ENCODE measurements around the gene EFR3B. TPM values are rescaled to one million over a fixed set of nuclear protein-coding genes. Genes with fewer than 3 reads are reported as not detected.
A peak's percentile ranks its signal among the peaks of the same experiment; 100 is the strongest.

Gene EFR3B
- total RNA-seq, 2 experiments from 2014 or later, result 1.0 to 1.1 TPM

GRCh38 chr2:25169073-25169470 lies 127.2 kb downstream of the EFR3B start:
- DNase-seq (no peak), ATAC-seq (no peak)
- CTCF ChIA-PET, result interaction anchor here (0.6 to 1.2 kb wide), 5 partner anchors 28 to 429 kb away, joined by 3 read pairs; no protein-coding TSS in a partner anchor
- POLR2A ChIA-PET, result no interaction called here
- H3K9me3 Mint-ChIP-seq (ENCODE audit: low read depth), result no peaks in the 10 kb centered on the region
- H3K27ac Mint-ChIP-seq, result no peak overlapping the region
- H3K4me3 Mint-ChIP-seq, result peak overlapping the region; percentile 59
- H3K27me3 Mint-ChIP-seq, result peaks cover 37% of the 10 kb centered on the region
- H3K36me3 Mint-ChIP-seq (ENCODE audit: low read depth), result no peaks in the 10 kb centered on the region
- peaks cover 21% of the 10 kb centered on the region for H3K4me1 Mint-ChIP-seq
- intact Hi-C loops (cut with DNase I, micrococcal nuclease), result loop anchor here in 1 of 2 experiments (5.0 kb wide), 1 partner anchor 48 kb away; no protein-coding TSS in a partner anchor

DNA sequence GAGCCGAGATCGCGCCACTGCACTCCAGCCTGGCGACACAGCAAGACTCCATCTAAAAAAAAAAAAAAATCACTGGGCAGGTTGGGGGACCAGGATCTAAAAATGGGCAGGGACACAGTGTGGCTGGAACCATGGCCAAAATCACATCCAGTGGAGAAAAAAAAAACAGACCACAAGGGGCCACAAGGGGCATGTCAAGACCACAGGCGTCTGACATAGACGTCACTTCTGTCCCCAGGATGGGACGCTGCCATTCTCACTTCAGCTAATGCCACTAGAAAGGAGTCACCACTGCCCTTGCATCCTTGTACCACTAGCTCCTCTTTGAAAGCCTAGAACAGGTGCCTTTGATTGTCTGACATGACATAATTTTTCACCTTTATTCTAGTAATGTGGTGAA lies 129.0 kb downstream of the EFR3B start:
- H3K4me1 Mint-ChIP-seq, result peaks cover 17% of the 10 kb centered on the region
- no peak overlapping the region for H3K27ac Mint-ChIP-seq
- intact Hi-C loops (cut with DNase I, micrococcal nuclease), result no loop called here
- ChIA-PET POLR2A (no interaction called here), CTCF (no interaction called here)
- DNase-seq, result no peak
- H3K36me3 Mint-ChIP-seq (ENCODE audit: low read depth), result no peaks in the 10 kb centered on the region
- H3K27me3 Mint-ChIP-seq, result peaks cover 40% of the 10 kb centered on the region
- no peak overlapping the region for H3K4me3 Mint-ChIP-seq
- ATAC-seq, result no peak
- no peaks in the 10 kb centered on the region for H3K9me3 Mint-ChIP-seq (ENCODE audit: low read depth)

- Mint-ChIP-seq H3K4me1 (peaks cover 3% of the 10 kb centered on the region), H3K9me3 (ENCODE audit: low read depth) (no peaks in the 10 kb centered on the region), H3K27ac (no peak overlapping the region), H3K36me3 (ENCODE audit: low read depth) (no peaks in the 10 kb centered on the region), H3K27me3 (peaks cover 28% of the 10 kb centered on the region), H3K4me3 (no peak overlapping the region)
- POLR2A ChIA-PET, result no interaction called here
- CTCF ChIA-PET, result interaction anchor here (1.0 kb wide), 1 partner anchor 10 kb away, joined by 3 read pairs; no protein-coding TSS in a partner anchor
- no peak for ATAC-seq
- intact Hi-C loops (cut with DNase I, micrococcal nuclease), result no loop called here
- DNase-seq, result no peak
These were observed 131.8 kb downstream of the EFR3B start for GRCh38 chr2:25173719-25174118.

GRCh38 chr2:25174192-25174861 lies 132.5 kb downstream of the EFR3B start:
- ATAC-seq (no peak), DNase-seq (no peak)
- Mint-ChIP-seq H3K27me3 (peaks cover 22% of the 10 kb centered on the region), H3K9me3 (ENCODE audit: low read depth) (no peaks in the 10 kb centered on the region), H3K4me3 (no peak overlapping the region), H3K27ac (no peak overlapping the region), H3K36me3 (ENCODE audit: low read depth) (no peaks in the 10 kb centered on the region), H3K4me1 (no peaks in the 10 kb centered on the region)
- intact Hi-C loops (cut with DNase I, micrococcal nuclease), result no loop called here
- CTCF ChIA-PET, result interaction anchor here (1.0 kb wide), 1 partner anchor 11 kb away, joined by 3 read pairs; no protein-coding TSS in a partner anchor
- POLR2A ChIA-PET, result no interaction called here

- POLR2A ChIA-PET, result no interaction called here
These were observed 134.3 kb downstream of the EFR3B start for GRCh38 chr2:25176138-25176537.

GRCh38 chr2:25176541-25177181 lies 134.8 kb downstream of the EFR3B start:
- DNase-seq (no peak), ATAC-seq (no peak)
- H3K27ac Mint-ChIP-seq, result no peak overlapping the region
- no peaks in the 10 kb centered on the region for H3K4me1 Mint-ChIP-seq
- no peaks in the 10 kb centered on the region for H3K36me3 Mint-ChIP-seq (ENCODE audit: low read depth)
- intact Hi-C loops (cut with DNase I, micrococcal nuclease), result no loop called here
- CTCF ChIA-PET, result no interaction called here
- no peaks in the 10 kb centered on the region for H3K9me3 Mint-ChIP-seq (ENCODE audit: low read depth)
- POLR2A ChIA-PET, result no interaction called here
- no peak overlapping the region for H3K4me3 Mint-ChIP-seq
- peaks cover 12% of the 10 kb centered on the region for H3K27me3 Mint-ChIP-seq

More at GRCh38 chr2:25176138-25176537, 134.3 kb downstream of the EFR3B start:
- Mint-ChIP-seq H3K9me3 (ENCODE audit: low read depth) (no peaks in the 10 kb centered on the region), H3K27ac (no peak overlapping the region), H3K36me3 (ENCODE audit: low read depth) (no peaks in the 10 kb centered on the region), H3K4me3 (no peak overlapping the region), H3K27me3 (peaks cover 12% of the 10 kb centered on the region), H3K4me1 (no peaks in the 10 kb centered on the region)
- DNase-seq (no peak), ATAC-seq (no peak)
- CTCF ChIA-PET, result no interaction called here
- intact Hi-C loops (cut with DNase I, micrococcal nuclease), result no loop called here

DNA sequence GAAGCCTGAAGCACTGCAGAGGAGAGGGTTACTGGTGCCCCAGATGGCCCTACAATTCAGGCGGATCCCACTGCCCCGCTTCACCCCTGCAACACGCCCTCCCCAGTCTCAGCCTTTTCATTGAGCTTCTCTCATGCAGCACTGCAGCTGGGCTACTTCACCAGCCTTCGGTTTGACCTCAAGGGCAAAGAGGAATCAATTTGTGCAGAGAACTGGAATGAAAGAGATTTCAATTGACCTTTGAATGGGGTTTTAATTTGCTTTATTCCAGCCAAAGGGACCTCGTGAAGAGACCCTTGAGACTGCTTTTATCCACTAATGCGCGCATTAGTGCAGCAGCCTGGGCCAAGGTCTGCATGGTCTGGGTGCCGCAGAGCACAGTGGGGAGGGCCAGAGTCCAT lies 135.3 kb downstream of the EFR3B start:
- no peak for DNase-seq
- Mint-ChIP-seq H3K27ac (no peak overlapping the region), H3K9me3 (ENCODE audit: low read depth) (no peaks in the 10 kb centered on the region), H3K4me1 (no peaks in the 10 kb centered on the region), H3K36me3 (ENCODE audit: low read depth) (no peaks in the 10 kb centered on the region), H3K27me3 (peaks cover 12% of the 10 kb centered on the region), H3K4me3 (no peak overlapping the region)
- ChIA-PET POLR2A (no interaction called here), CTCF (no interaction called here)
- intact Hi-C loops (cut with DNase I, micrococcal nuclease), result no loop called here
- no peak for ATAC-seq

DNA sequence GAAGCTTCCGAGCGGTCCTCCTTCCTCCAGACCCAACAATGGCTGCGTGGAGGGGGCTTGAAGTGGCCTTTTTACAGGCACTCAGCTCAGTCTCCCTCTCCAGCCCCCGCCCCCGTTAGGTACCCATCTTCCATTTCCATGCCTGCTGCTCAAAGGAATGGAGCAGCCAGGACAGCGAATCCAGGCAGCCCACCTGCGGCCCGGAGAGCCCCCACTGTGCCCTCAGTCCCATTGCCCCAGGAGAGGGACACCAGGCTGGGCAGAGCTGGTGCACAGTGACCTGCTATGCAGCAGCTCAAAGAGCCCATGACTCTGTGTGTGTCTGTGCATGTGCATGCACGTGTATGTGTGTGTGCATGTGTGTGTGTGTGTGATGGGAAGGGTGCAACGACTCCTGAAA lies 137.1 kb downstream of the EFR3B start:
- no peaks in the 10 kb centered on the region for H3K9me3 Mint-ChIP-seq (ENCODE audit: low read depth)
- no peaks in the 10 kb centered on the region for H3K36me3 Mint-ChIP-seq (ENCODE audit: low read depth)
- H3K27ac Mint-ChIP-seq, result no peak overlapping the region
- H3K27me3 Mint-ChIP-seq, result peaks cover 5% of the 10 kb centered on the region
- DNase-seq (no peak), ATAC-seq (no peak)
- CTCF ChIA-PET, result interaction anchor here (0.5 kb wide), 1 partner anchor 34 kb away, joined by 3 read pairs; no protein-coding TSS in a partner anchor
- H3K4me3 Mint-ChIP-seq, result no peak overlapping the region
- no peaks in the 10 kb centered on the region for H3K4me1 Mint-ChIP-seq
- intact Hi-C loops (cut with DNase I, micrococcal nuclease), result no loop called here
- POLR2A ChIA-PET, result no interaction called here

- intact Hi-C loops (cut with DNase I, micrococcal nuclease), result no loop called here
- ChIA-PET CTCF (interaction anchor here (0.7 to 0.9 kb wide), 3 partner anchors 11 to 209 kb away, joined by 3 read pairs; no protein-coding TSS in a partner anchor), POLR2A (no interaction called here)
- Mint-ChIP-seq H3K27me3 (peaks cover 4% of the 10 kb centered on the region), H3K36me3 (ENCODE audit: low read depth) (no peaks in the 10 kb centered on the region), H3K27ac (no peak overlapping the region), H3K4me1 (no peaks in the 10 kb centered on the region), H3K9me3 (ENCODE audit: low read depth) (no peaks in the 10 kb centered on the region), H3K4me3 (no peak overlapping the region)
- ATAC-seq (no peak), DNase-seq (no peak)
These were observed 142.4 kb downstream of the EFR3B start for GRCh38 chr2:25184254-25184653.

DNA sequence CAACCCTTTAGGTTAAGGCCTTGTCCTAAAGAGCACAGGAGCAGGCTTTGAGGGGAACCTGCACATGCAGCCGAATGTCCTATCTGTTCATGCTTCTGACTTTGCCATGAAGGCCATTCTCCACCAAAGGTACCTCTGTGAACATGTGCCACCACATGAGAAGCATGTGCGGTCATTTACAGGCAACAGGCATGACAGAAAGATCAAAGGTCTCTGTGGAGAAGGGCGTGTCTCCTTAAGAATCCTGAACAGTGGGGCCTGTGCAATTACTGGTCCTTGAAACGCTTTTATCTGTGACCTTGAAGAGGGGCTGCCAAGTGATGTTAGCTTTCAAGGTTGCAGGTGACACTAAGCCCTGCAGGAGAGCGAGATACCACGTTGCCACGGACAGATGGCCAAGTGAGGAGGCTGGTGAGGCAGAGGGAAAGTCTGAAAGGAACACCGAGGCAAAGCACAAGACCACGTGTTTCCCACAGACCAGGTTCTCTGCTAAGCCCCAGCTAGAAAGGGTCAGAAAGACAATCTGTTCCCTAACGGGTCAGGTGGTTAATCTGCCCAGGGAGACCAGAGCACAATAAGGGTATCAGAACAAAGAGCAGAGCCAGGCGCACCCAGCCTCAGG lies 146.0 kb downstream of the EFR3B start:
- intact Hi-C loops (cut with DNase I, micrococcal nuclease), result no loop called here
- H3K4me3 Mint-ChIP-seq, result no peak overlapping the region
- DNase-seq, result no peak
- ATAC-seq, result no peak
- ChIA-PET CTCF (interaction anchor here (0.6 to 2.0 kb wide), 2 partner anchors 9 to 217 kb away, joined by 3 to 9 read pairs; no protein-coding TSS in a partner anchor), POLR2A (no interaction called here)
- no peaks in the 10 kb centered on the region for H3K36me3 Mint-ChIP-seq (ENCODE audit: low read depth)
- no peaks in the 10 kb centered on the region for H3K9me3 Mint-ChIP-seq (ENCODE audit: low read depth)
- H3K27me3 Mint-ChIP-seq, result peaks cover 4% of the 10 kb centered on the region
- H3K4me1 Mint-ChIP-seq, result no peaks in the 10 kb centered on the region
- no peak overlapping the region for H3K27ac Mint-ChIP-seq

DNA sequence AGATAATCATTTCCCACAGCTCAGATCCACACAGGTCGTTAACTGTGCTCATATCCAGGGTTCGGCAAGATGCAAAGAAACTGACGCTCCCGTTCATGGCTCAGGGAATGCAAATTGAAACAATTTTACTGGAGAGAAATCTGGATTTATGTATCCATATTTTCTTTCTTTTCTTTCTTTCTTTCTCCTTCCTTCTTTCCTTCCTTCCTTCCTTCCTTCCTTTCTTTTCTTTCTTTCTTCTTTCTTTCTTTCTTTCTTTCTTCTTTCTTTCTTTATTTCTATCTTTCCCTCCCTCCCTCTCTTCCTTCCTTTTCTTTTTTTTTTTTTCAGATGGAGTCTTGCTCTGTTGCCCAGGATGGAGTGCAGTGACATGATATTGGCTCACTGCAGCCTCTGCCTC lies 146.5 kb downstream of the EFR3B start:
- POLR2A ChIA-PET, result no interaction called here
- no peak for DNase-seq
- Mint-ChIP-seq H3K4me3 (no peak overlapping the region), H3K9me3 (ENCODE audit: low read depth) (no peaks in the 10 kb centered on the region), H3K27me3 (peaks cover 4% of the 10 kb centered on the region), H3K36me3 (ENCODE audit: low read depth) (no peaks in the 10 kb centered on the region), H3K27ac (no peak overlapping the region), H3K4me1 (no peaks in the 10 kb centered on the region)
- CTCF ChIA-PET, result no interaction called here
- ATAC-seq, result no peak
- intact Hi-C loops (cut with DNase I, micrococcal nuclease), result no loop called here

DNA sequence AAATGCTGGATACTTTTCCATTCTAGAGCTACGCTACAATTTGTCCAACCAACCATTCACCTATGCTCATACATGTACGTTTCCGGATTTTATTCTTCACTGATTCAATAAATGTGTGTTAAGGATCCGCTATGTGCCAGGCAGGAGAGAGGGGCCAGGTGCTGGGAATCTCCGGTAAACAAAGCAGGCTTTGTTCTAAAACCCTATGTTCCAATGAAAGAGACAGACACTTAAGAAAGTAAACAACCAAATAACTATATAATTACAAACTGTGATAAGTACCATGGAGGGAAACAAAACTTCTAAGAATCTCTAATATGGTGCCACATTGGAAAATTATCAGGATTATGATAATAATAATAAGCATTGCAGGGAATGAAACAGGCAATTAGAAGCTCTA lies 148.7 kb downstream of the EFR3B start:
- no peak overlapping the region for H3K27ac Mint-ChIP-seq
- H3K36me3 Mint-ChIP-seq (ENCODE audit: low read depth), result no peaks in the 10 kb centered on the region
- H3K4me1 Mint-ChIP-seq, result no peaks in the 10 kb centered on the region
- H3K27me3 Mint-ChIP-seq, result no peaks in the 10 kb centered on the region
- POLR2A ChIA-PET, result no interaction called here
- intact Hi-C loops (cut with DNase I, micrococcal nuclease), result no loop called here
- no peak for DNase-seq
- ATAC-seq, result no peak
- CTCF ChIA-PET, result interaction anchor here (1.1 kb wide), 1 partner anchor 211 kb away, joined by 4 read pairs; no protein-coding TSS in a partner anchor
- no peak overlapping the region for H3K4me3 Mint-ChIP-seq
- H3K9me3 Mint-ChIP-seq (ENCODE audit: low read depth), result no peaks in the 10 kb centered on the region
